Measurements from ENCODE around the gene SP2. TPM values are rescaled to one million over a fixed set of nuclear protein-coding genes. Genes with fewer than 3 reads are reported as not detected.

Gene SP2
- total and polyA plus RNA-seq, 2 of the 8 experiments (the other 6 are each of a cell fraction or from before 2014, with no cell fraction given), result 5.6 to 13.8 TPM

- TF ChIP-seq RBBP5 (IDR thresholded peaks at IDR 0.05; ENCODE audit: borderline replicate concordance, low read depth, low read length) (peak; percentile 24; the same call in 1 of the 2 replicates), SIX5 (IDR thresholded peaks at IDR 0.05; ENCODE audit: low read depth, low read length) (no peak), BRCA1 (IDR thresholded peaks at IDR 0.05; ENCODE audit: low read depth, low read length) (no peak), RNF2 (IDR thresholded peaks at IDR 0.05; ENCODE audit: borderline replicate concordance, low read depth, low read length, missing control alignments, poor library complexity, severe bottlenecking) (no peak), CREB1 (IDR thresholded peaks at IDR 0.05) (peak; percentile 69; the same call in 1 of the 2 replicates), TAF7 (optimal IDR thresholded peaks at IDR 0.05; ENCODE audit: borderline replicate concordance, low read depth, low read length) (peak; percentile 4), CTCF (IDR thresholded peaks at IDR 0.05; ENCODE audit: control extremely low read depth in 1 of 3, insufficient read depth in 1 of 3, low read depth in 1 of 3, low read length in 3 of 3) (peak; percentile 73 to 83 (median 78)), E2F6 (IDR thresholded peaks at IDR 0.05) (peak; percentile 93), RAD21 (IDR thresholded peaks at IDR 0.05 in 1 of 2, conservative IDR thresholded peaks at IDR 0.05 in 1 of 2; ENCODE audit: low read depth in 2 of 2, low read length in 2 of 2) (peak; percentile 62 to 75), CHD2 (IDR thresholded peaks at IDR 0.05; ENCODE audit: low read length) (no peak), POLR2AphosphoS5 (IDR thresholded peaks at IDR 0.05; ENCODE audit: low read depth, low read length) (no peak), MAX (IDR thresholded peaks at IDR 0.05) (peak; percentile 95), KDM1A (IDR thresholded peaks at IDR 0.05; ENCODE audit: borderline replicate concordance, low read length) (peak; percentile 68), KDM4A (IDR thresholded peaks at IDR 0.05; ENCODE audit: low read depth, low read length, severe bottlenecking) (peak; percentile 88), YY1 (IDR thresholded peaks at IDR 0.05; ENCODE audit: low read depth, low read length) (no peak), SIRT6 (IDR thresholded peaks at IDR 0.05; ENCODE audit: low read length) (no peak)
Measured at GRCh38 chr17:47847341-47848197, 48.5 kb upstream of the SP2 start (continued).
